Dermis microvascular lymphatic vessel endothelial cell (primary cell): ENCODE data around the gene SERINC5. TPM values are rescaled to one million over a fixed set of nuclear protein-coding genes. Genes with fewer than 3 reads are reported as not detected.
A peak's percentile ranks its signal among the peaks of the same experiment; 100 is the strongest.
"Not testable (repeated sequence)": the region's sequence is repeated elsewhere in the genome, so short reads cannot be mapped to it uniquely, and the experiment has no call there.

Experiments used
- DNase-seq, 2 donors: peaks; one replicate each; pipeline versions ENCODE4 v3.0.0 to v3.0.0-alpha.2; 2010; ENCODE audit warnings: low read depth in 2 of 2
- total RNA-seq: library from RNA; depleted of rRNA; stranded (reverse); fragments of >200 nt; gene quantifications from 2 replicates; pipeline ENCODE4 v1.2.1, GENCODE V29; 2014

The SERINC5 gene
- total RNA-seq: 14.0 and 26.8 TPM in 2 replicates

DNA sequence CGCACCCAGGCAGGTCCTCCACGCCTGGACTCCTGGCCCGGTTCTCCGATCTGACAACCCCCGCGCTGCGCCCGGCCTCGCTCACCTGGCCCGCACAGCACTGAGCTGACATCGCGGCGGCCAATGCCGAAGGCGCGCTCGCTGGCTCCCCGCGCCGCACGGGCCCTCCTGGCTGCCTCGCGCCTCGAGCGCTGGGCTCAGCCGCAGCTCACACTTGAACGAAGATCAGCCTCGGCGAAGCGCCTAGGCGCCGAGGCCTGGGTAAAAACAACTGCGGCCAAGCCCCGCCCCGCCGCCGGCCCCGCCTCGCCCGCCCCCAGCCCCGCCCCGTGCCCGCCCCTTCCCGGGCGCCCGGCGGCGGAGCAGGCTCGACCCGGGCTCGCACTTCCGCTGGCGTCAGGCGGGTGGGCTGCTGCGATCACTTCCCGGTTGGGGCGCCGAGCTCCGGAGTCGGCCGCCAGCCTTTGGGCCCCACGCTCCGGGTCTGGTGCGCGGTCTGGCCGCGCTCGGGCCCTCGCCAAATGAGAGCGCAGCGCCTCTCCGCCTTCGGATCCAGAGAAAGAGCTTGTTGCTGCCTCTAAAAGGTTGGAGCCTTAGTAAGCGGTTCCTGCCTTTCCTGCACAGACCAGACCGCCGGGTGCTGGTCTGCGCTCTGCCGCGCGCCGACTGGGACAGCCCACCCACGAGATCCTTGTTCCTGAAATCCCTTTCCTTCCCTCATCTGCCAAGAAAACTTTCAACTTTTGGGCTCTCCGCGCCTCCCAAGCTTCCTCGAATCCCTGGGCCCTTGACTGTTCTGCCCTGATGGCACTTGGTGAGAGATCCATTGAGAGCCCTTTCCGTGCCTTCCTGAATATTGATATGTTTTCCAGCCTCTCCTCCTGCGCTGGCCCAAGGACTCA is at the start of gene SERINC5:
Gene SERINC5, minus strand, starts transcription at position 238 of the 902 bp plus-strand sequence. Its CDS starts 126 bp downstream, at position 112.
- DNase-seq: peak; percentile 34 to 76

DNA sequence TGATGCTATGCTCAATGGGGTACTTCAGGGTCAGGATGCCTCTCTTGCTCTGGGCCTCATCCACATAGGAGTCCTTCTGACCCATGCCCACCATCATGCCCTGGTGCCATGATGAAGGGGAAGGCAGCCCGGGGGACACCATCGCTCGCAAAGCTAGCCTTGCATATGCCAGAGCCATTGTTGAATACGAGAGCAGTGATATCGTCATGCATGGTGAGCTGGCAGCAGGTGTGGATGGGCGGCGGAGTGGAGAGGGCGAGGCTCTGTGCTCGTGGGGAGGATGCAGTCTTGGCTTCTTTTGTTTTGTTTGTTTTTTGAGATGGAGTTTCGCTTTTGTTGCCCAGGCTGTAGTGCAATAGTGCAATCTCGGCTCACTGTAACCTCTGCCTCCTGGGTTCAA is 46.8 kb upstream of the SERINC5 start:
- no peak for DNase-seq

DNA sequence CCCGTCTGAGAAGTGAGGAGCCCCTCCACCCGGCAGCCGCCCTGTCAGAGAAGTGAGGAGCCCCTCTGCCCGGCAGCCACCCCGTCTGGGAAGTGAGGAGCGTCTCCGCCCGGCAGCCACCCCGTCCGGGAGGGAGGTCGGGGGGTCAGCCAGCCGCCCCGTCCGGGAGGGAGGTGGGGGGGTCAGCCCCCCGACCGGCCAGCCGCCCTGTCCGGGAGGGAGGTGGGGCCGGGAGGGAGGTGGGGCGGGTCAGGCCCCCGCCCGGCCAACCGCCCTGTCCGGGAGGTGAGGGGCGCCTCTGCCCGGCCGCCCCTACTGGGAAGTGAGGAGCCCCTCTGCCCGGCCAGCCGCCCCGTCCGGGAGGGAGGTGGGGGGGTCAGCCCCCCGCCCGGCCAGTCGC is 45.5 kb upstream of the SERINC5 start:
- DNase-seq: not testable (repeated sequence)

GRCh38 chr5:80300796-80301195 is 44.9 kb upstream of the SERINC5 start:
- DNase-seq: not testable (repeated sequence)

GRCh38 chr5:80300125-80300524 is 44.3 kb upstream of the SERINC5 start:
- no peak for DNase-seq

DNA sequence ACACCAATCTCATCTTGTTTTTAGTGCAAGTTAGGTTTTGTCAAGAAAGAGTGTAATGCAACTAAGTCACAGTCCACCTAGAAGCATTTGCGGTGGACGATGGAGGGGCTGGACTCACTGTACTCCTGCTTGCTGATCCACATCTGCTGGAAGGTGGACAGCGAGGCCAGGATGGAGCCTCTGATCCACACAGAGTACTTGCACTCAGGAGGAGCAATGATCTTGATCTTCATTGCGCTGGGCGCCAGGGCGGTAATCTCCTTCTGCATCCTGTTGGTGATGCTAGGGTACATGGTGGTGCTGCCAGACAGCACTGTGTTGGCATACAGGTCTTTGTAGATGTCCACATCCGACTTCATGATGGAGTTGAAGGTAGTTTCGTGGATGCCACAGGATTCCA is 43.8 kb upstream of the SERINC5 start:
- no peak for DNase-seq

GRCh38 chr5:80296121-80296520 is 40.3 kb upstream of the SERINC5 start:
- no peak for DNase-seq

DNA sequence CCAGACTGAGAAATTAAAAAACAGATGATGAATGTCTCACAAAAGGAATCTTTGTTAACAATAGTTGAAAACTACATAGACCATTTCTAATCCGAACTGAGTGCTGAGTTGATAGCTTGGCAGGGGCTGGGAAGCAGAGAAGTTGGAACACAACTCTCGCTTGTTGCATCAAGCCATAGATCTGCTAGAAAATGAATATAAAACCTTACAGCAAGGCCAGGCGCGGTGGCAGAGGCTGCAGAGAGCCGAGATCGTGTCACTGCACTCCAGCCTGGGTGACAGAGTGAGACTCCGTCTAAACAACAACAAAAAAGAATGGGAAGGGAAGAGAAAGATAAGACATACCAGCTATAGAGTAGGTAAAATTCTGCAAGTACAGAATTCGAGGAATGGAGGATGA is 35.9 kb upstream of the SERINC5 start:
- DNase-seq: no peak

DNA sequence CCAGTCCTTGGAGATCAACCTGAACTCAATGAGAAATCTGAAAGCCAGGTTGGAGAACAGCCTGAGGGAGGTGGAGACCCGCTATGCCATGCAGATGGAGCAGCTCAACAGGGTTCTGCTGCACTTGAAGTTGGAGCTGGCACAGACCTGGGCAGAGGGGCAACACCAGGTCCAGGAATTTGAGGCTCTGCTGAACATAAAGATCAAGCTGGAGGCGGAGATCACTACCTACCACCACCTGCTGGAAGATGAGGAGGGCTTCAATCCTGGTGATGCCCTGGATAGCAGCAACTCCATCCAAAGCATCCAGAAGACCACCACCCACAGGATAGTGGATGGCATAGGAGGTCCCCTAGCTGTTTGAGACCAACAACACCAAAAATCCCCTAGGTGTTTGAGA is 33.5 kb upstream of the SERINC5 start:
- DNase-seq: no peak

DNA sequence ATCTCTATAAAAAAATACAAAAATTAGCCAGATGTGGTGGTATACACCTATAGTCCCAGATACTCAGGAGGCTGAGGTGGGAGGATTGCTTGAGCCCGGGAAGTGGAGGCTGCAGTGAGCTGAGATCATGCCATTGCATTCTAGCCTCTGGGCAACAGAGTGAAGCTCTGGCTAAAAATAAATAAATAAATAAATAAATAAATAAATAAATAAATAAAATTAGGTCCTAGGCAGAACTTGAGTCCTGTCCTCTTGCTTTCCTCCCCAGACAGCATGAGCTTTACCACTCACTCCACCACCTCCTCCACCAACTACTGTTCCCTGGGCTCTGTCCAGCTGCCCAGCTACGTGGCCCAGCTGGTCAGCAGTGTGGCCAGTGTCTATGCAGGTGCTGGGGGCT is 32.3 kb upstream of the SERINC5 start:
- no peak for DNase-seq

DNA sequence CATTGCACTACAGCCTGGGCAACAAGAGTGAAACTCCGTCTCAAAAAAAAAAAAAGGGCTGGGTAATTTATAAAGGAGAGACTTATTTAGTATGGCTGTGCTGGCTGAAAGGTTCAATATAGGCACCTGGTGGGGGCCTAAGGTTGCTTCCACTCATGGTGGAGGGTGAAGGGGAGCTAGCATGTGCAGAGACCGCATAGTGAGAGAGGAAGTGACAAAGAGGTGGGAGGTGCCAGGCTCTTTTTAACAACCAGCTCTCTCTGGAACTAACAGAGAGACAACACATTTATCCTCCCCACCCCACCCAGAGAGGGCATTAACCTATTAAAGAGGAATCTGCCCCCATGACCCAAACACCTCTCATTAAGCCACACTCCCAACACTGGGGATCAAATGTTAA is 28.9 kb upstream of the SERINC5 start:
- no peak for DNase-seq

DNA sequence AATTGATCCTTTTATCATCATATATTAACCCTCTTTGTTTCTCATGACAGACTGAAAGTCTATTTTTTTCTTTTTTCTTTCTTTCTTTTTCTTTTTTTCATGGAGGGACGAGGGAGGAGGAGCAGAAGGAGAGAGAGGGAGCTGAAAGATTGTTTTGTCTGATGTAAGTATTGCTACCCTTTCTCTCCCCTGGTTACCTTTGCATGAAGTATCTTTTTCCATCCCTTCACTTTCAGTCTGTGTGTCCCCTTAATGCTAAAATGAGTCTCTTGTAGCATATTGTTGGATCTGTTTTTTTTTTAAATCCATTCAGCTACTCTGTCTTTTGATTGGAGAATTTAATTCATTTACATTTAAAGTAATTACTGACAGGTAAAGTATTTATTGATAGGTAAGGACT is 27.5 kb upstream of the SERINC5 start:
- no peak for DNase-seq

- no peak for DNase-seq
These were observed 26.2 kb upstream of the SERINC5 start for GRCh38 chr5:80282054-80282453.

DNA sequence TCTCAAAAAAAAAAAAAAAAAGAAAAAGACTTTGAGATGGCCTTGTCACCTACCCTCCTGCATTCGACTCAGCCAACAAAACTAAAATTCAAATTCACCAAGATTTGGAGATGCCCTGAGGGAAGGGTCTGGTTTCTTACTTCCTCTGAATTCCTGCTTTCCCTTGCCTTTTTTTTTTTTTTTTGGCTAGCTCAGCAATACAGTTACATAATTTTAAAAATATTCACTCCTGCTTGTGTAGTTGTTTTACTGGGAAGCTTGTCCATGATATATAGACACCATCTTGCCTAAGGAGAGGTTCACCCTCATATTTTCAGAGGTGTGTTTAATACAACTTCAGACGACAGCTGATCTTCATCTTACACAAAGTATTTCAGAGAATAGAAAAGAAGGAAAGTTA is 21.3 kb upstream of the SERINC5 start:
- DNase-seq: no peak

GRCh38 chr5:80276186-80276585 is 20.3 kb upstream of the SERINC5 start:
- no peak for DNase-seq

DNA sequence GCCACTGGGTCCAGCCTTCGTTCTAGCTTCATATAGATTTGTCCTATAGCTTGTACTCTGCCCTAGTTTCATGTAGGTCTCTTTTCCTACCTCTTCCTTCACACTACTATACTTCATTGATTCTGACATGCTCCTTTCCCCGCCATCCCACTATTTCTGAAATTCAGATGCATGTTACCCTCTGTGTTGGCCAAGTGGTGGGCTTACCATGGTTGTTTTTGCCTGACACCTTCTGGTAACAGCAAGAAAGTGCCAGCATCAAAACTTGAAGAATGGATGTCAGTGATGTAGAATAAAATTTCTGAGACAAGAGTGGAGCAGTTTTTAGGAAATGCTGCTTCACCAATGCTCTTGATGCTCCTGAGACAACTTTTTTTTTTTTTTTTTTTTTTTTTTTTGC is 19.5 kb upstream of the SERINC5 start:
- DNase-seq: peak in 1 of 2 donors; percentile 26

DNA sequence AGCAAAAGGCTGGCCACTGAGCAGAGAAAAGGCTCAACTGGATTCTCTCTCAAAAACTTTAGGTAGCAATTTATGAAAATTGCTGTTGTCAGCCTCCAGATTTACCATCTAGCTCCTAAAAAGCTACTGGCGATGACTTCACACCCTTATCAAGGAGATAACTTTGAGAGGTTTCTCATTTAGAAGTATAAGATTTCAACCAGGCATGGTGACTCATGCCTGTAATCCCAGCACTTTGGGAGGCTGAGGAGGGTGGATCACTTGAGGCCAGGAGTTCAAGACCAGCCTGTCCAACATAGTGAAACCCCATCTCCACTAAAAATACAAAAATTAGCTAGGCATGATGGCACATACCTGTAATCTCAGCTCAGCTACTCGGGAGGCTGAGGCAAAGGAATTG is 14.7 kb upstream of the SERINC5 start:
- DNase-seq: not testable (repeated sequence)

- DNase-seq: no peak
These were observed 14.2 kb upstream of the SERINC5 start for GRCh38 chr5:80269991-80270438.

GRCh38 chr5:80268916-80269315 is 13.1 kb upstream of the SERINC5 start:
- no peak for DNase-seq

- DNase-seq: no peak
These were observed 10.7 kb upstream of the SERINC5 start for GRCh38 chr5:80266566-80266965.

- DNase-seq: no peak
These were observed 4.6 kb upstream of the SERINC5 start for GRCh38 chr5:80260461-80260860.

GRCh38 chr5:80259511-80260203 is 3.8 kb upstream of the SERINC5 start:
- no peak for DNase-seq

GRCh38 chr5:80255431-80255810 is 427 bp downstream of the SERINC5 start:
- peak in 1 of 2 donors; percentile 64 for DNase-seq
